ENCODE results near the gene PRPF19. TPM values are rescaled to one million over a fixed set of nuclear protein-coding genes. Genes with fewer than 3 reads are reported as not detected.
"Not testable (repeated sequence)": the region's sequence is repeated elsewhere in the genome, so short reads cannot be mapped to it uniquely, and the experiment has no call there.

The PRPF19 gene
- total RNA-seq, 3 donors from 2014 or later (not counting 1 experiment from before 2014, with no cell fraction given): 61.0 to 69.7 (median 67.5) TPM

- ATAC-seq: peak; percentile 25 to 49 (median 44)
Measured at GRCh38 chr11:60912223-60912850, 6.0 kb upstream of the PRPF19 start.

DNA sequence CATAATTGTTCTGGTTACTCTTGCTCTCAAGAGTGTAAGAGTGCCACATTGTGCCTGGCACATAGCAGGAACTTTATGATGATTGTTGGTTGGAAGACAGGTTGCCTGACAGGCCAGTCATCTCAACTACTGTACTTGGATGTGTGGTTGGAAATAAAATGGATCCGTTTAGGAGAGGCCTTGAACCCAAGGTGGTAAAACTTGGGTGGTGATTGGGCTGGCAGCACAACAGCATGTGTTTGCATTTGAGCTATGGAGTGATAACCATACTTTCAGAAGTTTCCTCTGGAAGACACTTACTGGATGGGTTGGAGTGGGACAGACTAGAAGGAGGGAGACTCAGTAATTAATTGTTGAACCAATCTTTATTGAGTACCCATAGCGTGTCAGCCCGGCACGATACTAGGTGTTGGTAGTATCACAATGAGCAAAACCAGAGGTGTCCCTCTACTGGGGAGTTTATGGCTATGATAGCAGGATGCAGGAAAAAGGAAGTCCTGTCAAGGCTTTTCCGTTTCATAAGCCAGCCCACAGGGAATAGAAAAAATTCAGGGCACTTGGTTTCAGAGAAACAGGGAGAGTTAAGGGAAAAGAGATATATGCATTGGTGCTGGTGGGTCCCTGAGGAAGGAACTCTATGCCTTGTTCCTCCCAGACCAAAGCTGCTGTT is 4.5 kb upstream of the PRPF19 start:
- 73% methylated on average over 5 of the region's 5 CpGs for WGBS (ENCODE audit: insufficient coverage)
- H3K9me3 Mint-ChIP-seq: no peaks in the 10 kb centered on the region
- peaks cover 58% of the 10 kb centered on the region for H3K4me1 ChIP-seq (ENCODE audit: control insufficient read depth, insufficient read depth, low read length)
- no peak overlapping the region for H3K4me3 Mint-ChIP-seq
- DNase-seq: no peak
- no peaks in the 10 kb centered on the region for H3K36me3 ChIP-seq (ENCODE audit: control insufficient read depth, insufficient read depth, low read length)
- peaks cover 0 to 4% of the 10 kb centered on the region in 2 donors for H3K27me3 Mint-ChIP-seq (ENCODE audit: low read depth in 2 of 2)
- H3K27ac Mint-ChIP-seq: peak overlapping the region; percentile 92 to 96
- intact Hi-C loops (cut with micrococcal nuclease): no loop called here
- TF ChIP-seq, protein P1, sequence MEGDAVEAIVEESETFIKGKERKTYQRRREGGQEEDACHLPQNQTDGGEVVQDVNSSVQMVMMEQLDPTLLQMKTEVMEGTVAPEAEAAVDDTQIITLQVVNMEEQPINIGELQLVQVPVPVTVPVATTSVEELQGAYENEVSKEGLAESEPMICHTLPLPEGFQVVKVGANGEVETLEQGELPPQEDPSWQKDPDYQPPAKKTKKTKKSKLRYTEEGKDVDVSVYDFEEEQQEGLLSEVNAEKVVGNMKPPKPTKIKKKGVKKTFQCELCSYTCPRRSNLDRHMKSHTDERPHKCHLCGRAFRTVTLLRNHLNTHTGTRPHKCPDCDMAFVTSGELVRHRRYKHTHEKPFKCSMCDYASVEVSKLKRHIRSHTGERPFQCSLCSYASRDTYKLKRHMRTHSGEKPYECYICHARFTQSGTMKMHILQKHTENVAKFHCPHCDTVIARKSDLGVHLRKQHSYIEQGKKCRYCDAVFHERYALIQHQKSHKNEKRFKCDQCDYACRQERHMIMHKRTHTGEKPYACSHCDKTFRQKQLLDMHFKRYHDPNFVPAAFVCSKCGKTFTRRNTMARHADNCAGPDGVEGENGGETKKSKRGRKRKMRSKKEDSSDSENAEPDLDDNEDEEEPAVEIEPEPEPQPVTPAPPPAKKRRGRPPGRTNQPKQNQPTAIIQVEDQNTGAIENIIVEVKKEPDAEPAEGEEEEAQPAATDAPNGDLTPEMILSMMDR (IDR thresholded peaks at IDR 0.05): no peak
- no peak overlapping the region for H3K4me3 ChIP-seq (ENCODE audit: low read length)
- H3K27me3 ChIP-seq (ENCODE audit: control insufficient read depth, insufficient read depth, low read length): no peaks in the 10 kb centered on the region
- H3K4me1 Mint-ChIP-seq: peaks cover 47 to 56% of the 10 kb centered on the region in 2 donors
- H3K36me3 Mint-ChIP-seq: no peaks in the 10 kb centered on the region
- peak overlapping the region; percentile 33 for H3K27ac ChIP-seq (ENCODE audit: low read length)
- no peaks in the 10 kb centered on the region for H3K9me3 ChIP-seq (ENCODE audit: control insufficient read depth, insufficient read depth, low read length)
- ATAC-seq: no peak

More at GRCh38 chr11:60912223-60912850, 6.0 kb upstream of the PRPF19 start:
- WGBS (ENCODE audit: insufficient coverage): 54% methylated on average over 12 of the region's 12 CpGs
- intact Hi-C loops (cut with micrococcal nuclease): no loop called here
- Histone ChIP-seq H3K27me3 (ENCODE audit: control insufficient read depth, insufficient read depth, low read length) (no peaks in the 10 kb centered on the region), H3K4me1 (ENCODE audit: control insufficient read depth, insufficient read depth, low read length) (peaks cover 60% of the 10 kb centered on the region), H3K9me3 (ENCODE audit: control insufficient read depth, insufficient read depth, low read length) (no peaks in the 10 kb centered on the region), H3K36me3 (ENCODE audit: control insufficient read depth, insufficient read depth, low read length) (no peaks in the 10 kb centered on the region), H3K4me3 (ENCODE audit: low read length) (no peak overlapping the region), H3K27ac (ENCODE audit: low read length) (peak overlapping the region; percentile 91)
- TF ChIP-seq, protein P1 (IDR thresholded peaks at IDR 0.05): no peak
- Mint-ChIP-seq H3K36me3 (no peaks in the 10 kb centered on the region), H3K4me1 (peaks cover 49 to 53% of the 10 kb centered on the region in 2 donors), H3K4me3 (peak overlapping the region; percentile 99), H3K9me3 (no peaks in the 10 kb centered on the region), H3K27me3 (ENCODE audit: low read depth in 2 of 2) (peaks cover 0 to 4% of the 10 kb centered on the region in 2 donors), H3K27ac (peak overlapping the region; percentile 92 to 96)
- DNase-seq: peak; percentile 27 to 81

- no peaks in the 10 kb centered on the region for H3K9me3 ChIP-seq (ENCODE audit: control insufficient read depth, insufficient read depth, low read length)
- H3K9me3 Mint-ChIP-seq: no peaks in the 10 kb centered on the region
- ATAC-seq: no peak
- peaks cover 58% of the 10 kb centered on the region for H3K4me1 ChIP-seq (ENCODE audit: control insufficient read depth, insufficient read depth, low read length)
- 22% methylated on average over 3 of the region's 3 CpGs for WGBS (ENCODE audit: insufficient coverage)
- TF ChIP-seq, protein P1 (IDR thresholded peaks at IDR 0.05): no peak
- no peaks in the 10 kb centered on the region for H3K36me3 Mint-ChIP-seq
- H3K4me3 ChIP-seq (ENCODE audit: low read length): no peak overlapping the region
- H3K4me3 Mint-ChIP-seq: no peak overlapping the region
- intact Hi-C loops (cut with micrococcal nuclease): no loop called here
- H3K36me3 ChIP-seq (ENCODE audit: control insufficient read depth, insufficient read depth, low read length): no peaks in the 10 kb centered on the region
- no peak overlapping the region for H3K27ac ChIP-seq (ENCODE audit: low read length)
- no peaks in the 10 kb centered on the region for H3K27me3 ChIP-seq (ENCODE audit: control insufficient read depth, insufficient read depth, low read length)
- peak overlapping the region; percentile 92 to 96 for H3K27ac Mint-ChIP-seq
- H3K4me1 Mint-ChIP-seq: peaks cover 47 to 56% of the 10 kb centered on the region in 2 donors
- H3K27me3 Mint-ChIP-seq (ENCODE audit: low read depth in 2 of 2): peaks cover 0 to 4% of the 10 kb centered on the region in 2 donors
- DNase-seq: no peak
Measured at GRCh38 chr11:60910281-60910687, 3.9 kb upstream of the PRPF19 start.

GRCh38 chr11:60909680-60910280 is 3.4 kb upstream of the PRPF19 start:
- Mint-ChIP-seq H3K4me1 (peaks cover 46 to 56% of the 10 kb centered on the region in 2 donors), H3K27ac (peak overlapping the region in 1 of 2 donors; percentile 96)
- ATAC-seq; H3K27me3 Mint-ChIP-seq (ENCODE audit: low read depth in 2 of 2); H3K36me3 ChIP-seq (ENCODE audit: control insufficient read depth, insufficient read depth, low read length); H3K9me3 Mint-ChIP-seq; H3K4me3 Mint-ChIP-seq; intact Hi-C loops (cut with micrococcal nuclease); H3K36me3 Mint-ChIP-seq; H3K27me3 ChIP-seq (ENCODE audit: control insufficient read depth, insufficient read depth, low read length); H3K9me3 ChIP-seq (ENCODE audit: control insufficient read depth, insufficient read depth, low read length); DNase-seq; H3K4me3 ChIP-seq (ENCODE audit: low read length): not testable (repeated sequence)
- Histone ChIP-seq H3K4me1 (ENCODE audit: control insufficient read depth, insufficient read depth, low read length) (peaks cover 57% of the 10 kb centered on the region), H3K27ac (ENCODE audit: low read length) (peak overlapping the region; percentile 16)
- whole genome bisulfite sequencing (ENCODE audit: insufficient coverage): 96% methylated on average over 3 of the region's 3 CpGs

All from natural killer cell (primary cell).